HG03135 (cell line): ENCODE results near the gene RAB12.
"Not testable (repeated sequence)": the region's sequence is repeated elsewhere in the genome, so short reads cannot be mapped to it uniquely, and the experiment has no call there.

Experiments
- ATAC-seq: cut with Tn5 transposase; IDR thresholded peaks from one replicate; pipeline ENCODE4 v1.9.1; 2021; ENCODE audit warnings: mild to moderate bottlenecking, moderate library complexity; ENCODE audit not compliant: unreplicated experiment

Gene RAB12

DNA sequence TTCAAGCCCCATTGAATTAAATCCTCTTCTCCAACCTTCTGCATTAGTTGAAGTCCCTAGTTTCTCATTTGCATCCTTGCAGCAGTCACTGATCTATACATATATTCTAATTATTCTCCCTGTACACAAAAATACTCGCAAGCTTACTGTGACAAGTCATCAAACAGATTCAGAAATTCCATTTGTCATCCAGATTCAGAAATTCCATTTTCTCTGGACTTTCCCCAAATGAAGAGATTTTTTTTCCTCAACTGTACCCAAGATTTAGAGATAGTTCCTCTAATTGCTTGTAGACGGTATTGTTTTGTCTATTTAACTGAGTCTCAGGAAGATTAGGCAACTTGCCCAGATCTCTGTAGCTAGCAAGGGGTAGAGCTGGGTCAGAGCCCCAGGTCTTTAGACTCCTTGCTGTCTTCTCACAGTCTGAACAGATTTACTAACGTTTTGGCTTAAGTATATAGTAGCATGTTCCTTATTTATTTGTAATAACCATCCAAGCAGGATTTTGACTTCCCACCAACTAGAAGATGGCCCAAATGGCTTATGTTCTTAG is 34.2 kb downstream of the RAB12 start:
- ATAC-seq = no peak

DNA sequence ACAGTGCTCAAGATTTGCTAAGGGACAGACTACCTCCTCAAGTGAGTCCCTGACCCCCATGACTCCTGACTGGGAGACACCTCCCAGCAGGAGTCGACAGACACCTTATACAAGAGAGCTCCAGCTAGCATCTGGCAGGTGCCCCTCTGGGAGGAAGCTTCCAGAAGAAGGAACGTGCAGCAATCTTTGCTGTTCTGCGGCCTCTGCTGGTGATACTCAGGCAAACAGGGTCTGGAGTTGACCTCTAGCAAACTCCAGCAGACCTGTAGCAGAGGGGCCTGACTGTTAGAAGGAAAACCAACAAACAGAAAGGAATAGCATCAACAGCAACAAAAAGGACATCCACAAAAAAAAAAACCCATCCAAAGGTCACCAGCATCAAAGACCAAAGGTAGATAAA is 38.1 kb downstream of the RAB12 start:
- ATAC-seq = not testable (repeated sequence)

GRCh38 chr18:8651478-8652261 is 42.4 kb downstream of the RAB12 start:
- not testable (repeated sequence) for ATAC-seq

DNA sequence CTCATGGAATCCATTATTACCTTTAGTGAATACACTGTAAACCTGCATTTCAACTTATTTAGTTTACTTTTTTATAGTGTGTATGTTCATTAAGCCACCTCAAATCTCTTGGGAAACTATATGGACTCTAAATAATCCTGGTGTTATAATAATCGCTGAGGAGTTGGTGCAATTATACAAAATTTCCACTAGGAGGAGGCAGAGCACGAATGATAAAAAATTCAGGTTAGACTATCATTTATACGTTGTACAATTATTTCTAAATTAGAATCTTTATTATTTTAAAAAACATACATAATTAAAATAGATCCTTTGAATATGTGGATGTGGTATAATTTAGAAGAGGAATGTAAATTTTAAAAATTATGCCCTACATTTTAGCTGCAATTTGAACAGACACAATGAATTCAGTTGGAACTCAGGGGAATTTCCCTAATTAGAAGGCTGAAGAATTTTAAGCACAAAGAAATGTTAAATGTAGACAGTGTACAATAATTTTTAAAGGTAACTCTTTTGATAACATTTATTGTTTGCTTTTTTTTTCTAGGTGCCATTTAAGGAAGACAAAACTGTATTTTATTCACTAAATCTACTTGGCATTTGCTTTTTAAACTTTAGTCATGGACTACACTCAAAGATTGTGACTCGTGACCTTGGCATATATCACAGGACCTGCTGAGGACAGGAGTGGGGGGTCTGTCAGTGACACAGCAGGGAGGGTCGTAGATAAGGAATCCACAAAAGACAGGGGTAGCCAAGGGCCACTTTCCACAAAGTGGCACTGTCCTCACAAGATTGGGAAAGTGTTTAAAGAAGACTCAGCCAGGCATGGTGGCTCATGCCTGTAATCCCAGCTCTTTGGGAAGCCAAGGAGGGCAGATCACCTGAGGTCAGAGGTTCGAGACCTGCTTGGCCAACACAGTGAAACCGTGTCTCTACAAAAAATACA is 45.5 kb downstream of the RAB12 start:
- ATAC-seq = no peak

DNA sequence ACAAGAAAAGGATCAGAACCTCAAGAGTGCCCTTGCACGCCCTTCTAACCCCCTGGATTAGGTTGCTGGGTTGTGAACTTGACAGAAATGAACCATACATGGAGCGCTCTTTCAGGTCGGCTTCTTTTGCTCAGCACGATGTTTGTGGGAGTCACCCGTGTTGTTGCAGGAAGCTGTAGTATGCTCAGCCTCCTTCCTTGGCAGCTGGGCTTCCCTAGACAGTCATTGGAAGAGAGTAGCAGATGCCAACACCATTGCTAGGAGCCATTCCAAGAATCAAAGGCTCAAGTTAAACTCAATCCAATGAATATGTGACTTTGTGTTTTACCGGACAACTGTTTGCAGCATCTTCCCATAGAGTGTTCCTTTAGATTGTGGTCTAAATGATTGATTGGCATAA is 47.0 kb downstream of the RAB12 start:
- ATAC-seq = no peak

- ATAC-seq = no peak
These were observed 48.0 kb downstream of the RAB12 start for GRCh38 chr18:8657050-8657820.

GRCh38 chr18:8657873-8658470 is 48.7 kb downstream of the RAB12 start:
- no peak for ATAC-seq

- no peak for ATAC-seq
These were observed 49.7 kb downstream of the RAB12 start for GRCh38 chr18:8658858-8659485.

DNA sequence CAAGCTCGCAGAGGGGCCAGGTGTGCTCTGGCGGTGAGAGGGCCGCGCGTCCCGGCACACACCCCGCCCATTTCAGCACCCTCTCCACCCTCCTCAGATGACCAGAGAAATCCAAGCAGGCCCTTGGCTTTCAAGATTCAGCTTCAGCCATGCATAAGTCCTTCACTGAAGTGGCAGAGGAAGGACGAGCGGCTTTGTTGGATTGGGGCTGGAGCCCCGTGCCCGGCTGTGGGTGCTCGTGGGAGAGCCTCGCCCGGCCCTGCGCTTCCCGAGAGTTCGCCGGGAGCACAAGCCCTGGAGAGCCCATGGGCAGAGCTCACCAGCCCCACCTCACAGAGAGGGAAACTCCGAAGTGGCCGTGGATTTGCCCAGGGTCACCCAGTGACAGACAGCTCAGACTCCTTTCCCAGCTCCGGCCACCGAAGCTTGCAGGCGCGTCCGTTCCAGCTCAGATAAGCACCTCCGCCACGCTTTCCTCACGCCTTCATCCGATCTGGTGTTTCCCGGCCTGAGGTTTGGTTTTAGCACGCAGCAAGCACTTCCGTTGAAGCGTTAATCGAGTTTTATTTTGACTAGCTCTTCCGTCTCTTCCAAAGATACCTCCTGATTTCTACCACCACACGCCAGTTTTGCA is 50.5 kb downstream of the RAB12 start:
- ATAC-seq = no peak

- no peak for ATAC-seq
These were observed 51.1 kb downstream of the RAB12 start for GRCh38 chr18:8660316-8660715.

GRCh38 chr18:8661754-8662559 is 52.7 kb downstream of the RAB12 start:
- no peak for ATAC-seq

GRCh38 chr18:8662560-8663255 is 53.5 kb downstream of the RAB12 start:
- ATAC-seq = no peak

- ATAC-seq = no peak
These were observed 58.6 kb downstream of the RAB12 start for GRCh38 chr18:8667846-8668245.

DNA sequence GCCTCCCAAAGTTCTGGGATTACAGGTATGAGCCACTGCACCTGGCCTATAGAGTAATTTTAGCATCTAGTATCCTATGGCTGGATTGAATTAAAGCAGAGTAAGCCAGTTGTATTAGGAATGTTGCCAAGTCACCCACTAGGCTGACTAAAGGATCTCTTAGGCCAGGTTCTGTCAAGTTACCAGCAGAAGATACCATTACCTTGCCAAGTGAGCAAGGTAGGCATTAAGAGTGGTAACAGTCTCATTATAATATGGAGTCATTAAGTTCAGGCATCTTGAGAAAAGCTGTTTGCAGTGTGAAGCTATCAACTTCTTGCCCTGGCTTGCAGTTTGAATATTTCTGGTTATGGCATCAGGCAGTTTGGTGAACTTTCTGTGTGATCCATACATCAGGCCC is 59.1 kb downstream of the RAB12 start:
- ATAC-seq = no peak

- ATAC-seq = no peak
These were observed 60.3 kb downstream of the RAB12 start for GRCh38 chr18:8669571-8669970.

- ATAC-seq = peak; percentile 94
These were observed 64.3 kb downstream of the RAB12 start for GRCh38 chr18:8673256-8674209.

- ATAC-seq = no peak
These were observed 65.8 kb downstream of the RAB12 start for GRCh38 chr18:8675057-8675456.
